DMS 273 treated with DMSO at 0.1 percent for 48 hours (cell line): ENCODE results near the gene TBC1D19.
"Not testable (repeated sequence)": the region's sequence is repeated elsewhere in the genome, so short reads cannot be mapped to it uniquely, and the experiment has no call there.

Experiments
- DNase-seq: peaks from one replicate; lab custom pipeline; 2025; lab: John Stamatoyannopoulos, UW

Gene TBC1D19

DNA sequence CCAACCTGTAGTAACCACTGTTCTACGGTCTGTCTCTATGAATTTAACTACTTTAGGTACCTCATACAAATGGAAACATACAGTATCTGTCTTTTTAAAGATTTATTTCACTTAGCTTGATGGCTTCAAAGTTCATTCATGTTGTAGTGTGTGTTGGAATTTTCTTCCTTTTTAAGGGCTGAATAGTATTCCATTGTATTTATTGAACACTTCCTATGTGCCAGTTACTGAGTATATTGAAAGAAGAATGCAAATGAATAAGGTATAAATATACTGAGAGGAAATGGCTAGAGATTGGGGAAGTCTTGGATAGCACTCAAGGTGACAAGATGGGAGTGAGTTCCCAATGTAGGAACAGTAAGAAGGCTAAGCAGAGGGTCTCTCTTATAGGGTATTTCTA is 17.3 kb downstream of the TBC1D19 start:
- DNase-seq, result no peak

DNA sequence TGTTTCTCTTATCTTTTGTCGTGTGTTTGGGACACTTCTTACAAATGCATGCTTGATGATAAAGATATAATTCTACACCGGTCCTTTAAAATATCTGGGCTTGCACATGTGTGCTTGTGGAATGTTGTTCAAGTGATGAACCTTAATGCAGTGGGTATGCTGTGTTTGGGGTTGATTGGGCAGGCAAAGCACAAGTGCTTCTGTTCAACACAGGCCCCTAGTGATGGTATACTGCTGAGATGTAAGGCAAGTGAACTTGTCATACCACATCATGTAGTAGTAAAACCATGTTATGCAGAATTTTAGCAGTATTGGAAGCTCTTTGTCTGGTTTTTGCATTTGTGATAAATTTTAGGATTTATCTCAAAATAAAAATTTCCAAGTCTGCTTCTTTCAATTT is 23.9 kb downstream of the TBC1D19 start:
- DNase-seq, result no peak

DNA sequence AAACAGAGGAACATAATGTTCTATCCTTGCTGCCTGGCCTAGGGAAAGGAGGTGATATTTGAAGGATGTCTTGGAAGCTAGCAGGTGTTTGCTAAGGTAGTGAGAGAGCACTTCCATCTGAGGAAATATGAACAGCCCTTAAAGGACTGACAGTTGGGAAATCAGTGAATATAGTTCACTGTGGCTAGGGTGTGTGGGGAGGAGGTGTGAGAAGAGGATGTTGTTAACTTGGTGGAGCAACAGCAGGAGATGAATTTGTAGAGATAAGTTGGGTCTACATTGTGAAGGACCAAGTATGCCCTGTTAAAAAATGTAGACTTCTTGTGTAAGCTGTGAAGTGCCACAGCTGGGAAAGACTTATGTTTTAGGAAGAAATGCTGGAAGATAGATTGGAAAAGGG is 25.5 kb downstream of the TBC1D19 start:
- DNase-seq, result no peak

- no peak for DNase-seq
Measured at GRCh38 chr4:26609868-26610267, 26.0 kb downstream of the TBC1D19 start.

DNA sequence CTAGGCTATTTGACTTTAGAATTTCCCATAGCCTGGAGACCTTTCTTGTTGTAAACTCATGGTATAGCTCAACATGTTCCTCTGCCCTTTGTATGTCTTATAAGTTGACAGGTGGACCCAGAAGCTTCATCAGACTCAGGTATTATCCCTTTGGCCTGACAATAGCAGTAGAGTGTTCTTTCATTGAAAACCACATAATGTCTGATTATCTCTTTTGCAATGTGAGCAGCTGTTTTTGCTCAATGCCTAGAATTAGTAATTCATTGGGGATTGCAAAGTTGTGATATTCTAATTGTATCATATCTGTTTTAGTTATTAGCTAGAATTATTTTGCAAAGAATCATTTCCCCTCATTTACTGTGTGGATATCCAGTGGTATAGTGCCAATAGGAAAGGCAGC is 27.5 kb downstream of the TBC1D19 start:
- DNase-seq, result no peak

DNA sequence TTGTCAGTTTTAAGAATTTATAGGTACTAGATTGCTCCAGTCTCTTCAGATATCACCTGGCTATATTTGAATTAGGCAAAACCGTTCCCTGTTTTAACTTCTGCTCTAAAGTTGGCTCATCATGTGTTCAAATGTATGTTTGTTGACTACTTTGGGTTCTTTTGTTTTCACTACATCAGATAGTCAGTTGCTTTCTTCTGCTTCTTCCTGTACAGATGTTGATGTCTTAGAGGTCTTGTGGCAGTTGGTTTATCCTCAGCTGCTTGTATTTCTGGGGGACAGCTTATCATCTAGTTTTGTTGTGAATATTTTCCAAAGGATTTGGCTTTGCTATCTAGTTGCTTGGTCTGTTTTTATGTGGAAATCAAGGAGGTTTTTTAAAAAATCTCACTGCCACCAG is 28.0 kb downstream of the TBC1D19 start:
- no peak for DNase-seq

DNA sequence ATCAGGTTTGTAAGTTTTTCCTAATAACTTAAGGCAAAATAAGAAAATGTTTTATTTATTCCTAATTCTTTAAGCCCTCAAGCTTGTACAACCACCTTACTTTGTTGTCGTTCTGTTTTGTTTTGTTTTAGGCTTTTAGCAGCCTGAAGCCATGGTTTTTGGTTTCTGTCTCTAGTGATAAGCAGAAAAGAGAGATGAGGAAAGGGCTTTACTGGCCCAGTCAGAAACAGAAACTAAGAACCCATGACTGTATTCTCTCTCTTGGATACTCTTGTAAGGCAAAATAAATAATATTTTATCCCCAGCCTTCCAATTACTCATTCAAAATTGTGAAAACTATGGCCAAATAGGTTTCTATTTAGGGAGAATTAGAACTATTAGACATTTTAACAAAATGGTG is 29.4 kb downstream of the TBC1D19 start:
- DNase-seq, result no peak

- no peak for DNase-seq
Measured at GRCh38 chr4:26613735-26614134, 29.9 kb downstream of the TBC1D19 start.

DNA sequence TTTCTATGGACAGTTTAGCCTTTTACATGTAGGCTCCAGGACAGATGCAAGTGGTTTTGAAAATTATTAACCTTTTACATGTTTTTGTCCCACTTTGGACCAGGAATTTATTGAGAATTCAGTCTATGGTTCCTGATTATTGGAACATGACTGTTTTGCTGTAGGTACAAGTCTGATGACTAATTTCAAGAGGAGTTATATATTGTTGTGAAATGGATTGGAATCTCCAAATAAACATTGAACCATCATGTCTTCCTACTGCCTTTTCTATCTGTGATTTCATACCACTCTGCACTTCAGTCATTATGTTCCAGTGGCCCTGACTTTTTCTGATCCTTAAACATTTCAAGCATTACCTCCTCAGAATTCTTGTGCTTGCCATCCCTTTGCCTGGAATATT is 35.9 kb downstream of the TBC1D19 start:
- no peak for DNase-seq

DNA sequence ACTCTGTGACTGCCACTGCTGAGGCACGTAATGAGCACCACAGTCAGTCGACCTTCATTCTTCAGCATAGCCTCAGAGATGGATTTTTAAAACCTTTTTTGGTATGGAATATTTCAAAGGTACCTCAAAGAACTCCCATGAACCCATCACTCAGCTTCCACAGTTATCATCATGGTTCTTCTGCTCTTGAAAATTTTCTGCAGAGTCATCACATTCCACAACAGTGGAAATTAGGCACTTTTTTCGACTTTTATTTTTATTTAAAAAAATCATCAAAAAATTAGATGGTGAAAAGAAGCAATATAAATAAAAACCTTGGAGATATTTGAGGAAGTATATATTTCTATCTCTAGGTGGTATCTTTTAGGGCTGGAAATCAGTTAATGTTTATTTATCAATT is 37.5 kb downstream of the TBC1D19 start:
- DNase-seq, result no peak

DNA sequence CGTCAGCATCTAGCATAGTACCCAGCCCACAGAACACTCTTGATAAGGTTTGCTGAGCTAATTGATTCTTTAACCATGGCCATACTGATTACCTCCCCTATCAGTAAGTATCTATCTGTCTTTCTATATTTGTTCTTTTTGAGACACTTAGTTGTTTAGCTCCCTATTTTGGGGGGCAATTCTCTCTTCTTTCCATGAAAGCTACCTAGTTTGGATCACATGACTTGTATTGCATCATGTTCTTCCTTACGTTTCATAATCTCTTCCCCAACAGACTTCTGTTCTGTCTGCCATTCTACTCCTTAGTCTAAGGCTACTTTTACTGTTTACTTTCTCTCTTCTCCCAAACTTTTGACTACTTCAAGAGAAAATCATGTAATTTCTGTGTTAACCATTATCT is 39.0 kb downstream of the TBC1D19 start:
- no peak for DNase-seq

- DNase-seq, result not testable (repeated sequence)
Measured at GRCh38 chr4:26626658-26627057, 42.8 kb downstream of the TBC1D19 start.

DNA sequence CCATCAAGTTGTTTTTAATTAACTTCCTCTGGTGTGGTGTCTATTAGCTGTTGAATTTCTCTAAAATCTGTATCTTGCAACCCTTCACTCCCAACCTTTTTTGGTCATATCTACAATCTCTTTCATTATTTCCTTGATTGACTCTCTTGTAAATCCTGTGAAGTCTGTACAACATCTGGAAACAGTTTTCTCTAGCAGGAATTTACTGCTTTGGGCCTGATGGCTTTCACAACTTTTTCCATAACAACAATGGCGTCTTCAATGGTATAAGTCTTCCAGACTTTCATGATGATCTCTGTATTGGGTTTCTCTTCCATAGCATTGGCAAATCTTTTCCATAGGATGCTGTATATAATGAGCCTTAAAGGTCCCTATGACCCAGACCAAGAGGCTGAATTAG is 49.0 kb downstream of the TBC1D19 start:
- DNase-seq, result no peak

GRCh38 chr4:26634237-26634636 is 50.4 kb downstream of the TBC1D19 start:
- no peak for DNase-seq

DNA sequence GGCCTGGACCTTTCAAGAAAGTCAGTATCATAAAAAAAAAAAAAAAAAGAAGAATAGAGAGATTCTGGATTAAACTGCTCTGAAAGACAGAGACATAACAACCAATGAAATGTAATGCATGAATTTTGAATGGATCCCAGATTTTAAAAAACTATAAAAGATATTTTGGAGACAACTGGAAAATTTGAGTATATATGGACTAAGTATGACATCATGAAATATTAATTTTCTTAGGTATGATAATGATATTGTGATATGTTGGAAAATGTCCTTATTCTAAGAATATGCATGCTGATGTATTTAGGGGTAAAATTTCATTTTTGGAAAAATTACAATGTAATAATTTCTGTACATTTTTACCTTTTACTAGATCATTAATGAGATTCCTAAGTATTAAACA is 52.6 kb downstream of the TBC1D19 start:
- no peak for DNase-seq

GRCh38 chr4:26640639-26641038 is 56.8 kb downstream of the TBC1D19 start:
- DNase-seq, result not testable (repeated sequence)

GRCh38 chr4:26647523-26648224 is 63.8 kb downstream of the TBC1D19 start:
- no peak for DNase-seq

DNA sequence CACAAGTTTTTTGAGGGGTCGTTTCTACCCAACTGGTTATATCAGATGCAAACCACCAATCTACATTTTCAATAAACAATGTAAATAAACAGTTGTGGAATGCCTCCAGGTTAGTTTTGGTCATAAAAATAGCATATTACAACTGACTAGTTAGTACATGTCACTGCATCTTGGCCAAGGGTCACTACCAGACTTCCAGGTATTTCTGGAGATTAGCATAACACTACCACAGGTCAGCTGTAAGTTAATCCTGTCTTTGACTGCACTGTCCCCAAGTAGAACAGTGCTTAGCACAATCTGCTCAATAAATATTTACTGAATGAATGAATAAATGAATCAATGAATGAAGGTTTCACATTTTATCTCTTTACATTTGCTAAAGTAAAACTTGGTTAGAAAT is 64.4 kb downstream of the TBC1D19 start:
- DNase-seq, result no peak

DNA sequence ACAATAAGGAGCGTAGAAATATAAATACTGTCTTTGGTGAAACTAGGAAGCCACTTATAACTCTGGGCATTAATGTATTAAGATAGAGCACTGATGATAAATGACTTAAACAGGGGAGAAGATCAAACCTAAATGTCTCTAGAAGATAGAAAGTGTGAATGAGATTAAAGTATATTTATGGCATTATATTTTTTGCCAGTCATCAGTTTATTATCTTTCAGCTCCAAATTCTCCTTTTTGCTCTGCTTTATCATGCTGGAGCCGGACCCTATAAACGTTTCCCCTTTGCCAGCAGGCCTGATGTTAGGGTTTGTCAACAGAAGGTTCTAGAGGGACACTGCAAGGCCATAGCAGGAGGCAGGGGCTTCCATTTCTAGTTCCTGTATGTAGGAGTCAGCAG is 76.4 kb downstream of the TBC1D19 start:
- no peak for DNase-seq

DNA sequence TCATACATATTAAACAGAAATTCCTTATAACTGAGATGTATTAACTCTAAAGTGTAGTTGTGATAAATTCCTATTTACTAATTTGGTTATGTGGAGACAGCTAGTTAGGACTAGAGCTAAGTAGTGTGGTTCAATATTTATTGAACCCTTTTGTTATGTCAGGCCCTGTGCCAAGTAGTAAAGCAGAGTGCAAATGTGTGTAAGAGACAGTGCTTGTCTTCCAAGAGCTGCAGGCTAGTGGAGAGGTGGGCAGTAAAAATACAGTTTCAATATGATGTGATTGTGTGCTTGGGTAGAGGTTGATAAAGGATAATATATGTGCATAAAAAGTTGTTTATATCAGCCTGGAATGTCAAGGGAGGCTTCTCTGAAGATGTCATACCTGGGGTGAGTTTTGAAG is 80.0 kb downstream of the TBC1D19 start:
- DNase-seq, result no peak

DNA sequence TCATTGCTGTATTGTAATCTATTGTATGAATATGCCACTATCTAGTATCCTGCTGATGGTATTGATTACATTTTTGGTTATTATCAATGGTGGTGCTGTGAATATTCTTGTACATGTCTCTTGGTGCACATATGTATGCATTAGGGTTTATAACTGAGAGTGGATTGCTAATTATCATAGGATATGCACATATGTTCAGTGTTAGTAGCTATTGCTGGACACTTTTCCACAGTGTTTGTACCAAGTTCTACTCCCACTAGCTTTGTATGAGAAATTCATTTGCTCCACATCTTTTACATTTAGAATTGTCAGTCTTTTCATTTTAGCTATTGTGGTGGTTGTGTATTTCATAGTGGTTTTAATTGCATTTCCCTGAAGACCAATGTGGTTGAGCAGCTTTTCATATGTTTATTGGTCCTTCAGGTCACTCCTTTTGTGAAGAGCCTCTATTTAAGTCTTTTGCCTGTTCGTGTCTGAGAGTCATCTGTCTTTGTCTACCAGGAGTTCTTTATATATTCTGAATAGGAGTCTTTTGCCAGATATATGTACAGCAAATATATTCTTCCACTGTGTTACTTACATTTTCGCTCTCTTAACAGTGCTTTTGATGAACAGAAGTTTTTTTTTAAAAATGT is 87.1 kb downstream of the TBC1D19 start:
- no peak for DNase-seq

- DNase-seq, result not testable (repeated sequence)
Measured at GRCh38 chr4:26679040-26679695, 95.3 kb downstream of the TBC1D19 start.

DNA sequence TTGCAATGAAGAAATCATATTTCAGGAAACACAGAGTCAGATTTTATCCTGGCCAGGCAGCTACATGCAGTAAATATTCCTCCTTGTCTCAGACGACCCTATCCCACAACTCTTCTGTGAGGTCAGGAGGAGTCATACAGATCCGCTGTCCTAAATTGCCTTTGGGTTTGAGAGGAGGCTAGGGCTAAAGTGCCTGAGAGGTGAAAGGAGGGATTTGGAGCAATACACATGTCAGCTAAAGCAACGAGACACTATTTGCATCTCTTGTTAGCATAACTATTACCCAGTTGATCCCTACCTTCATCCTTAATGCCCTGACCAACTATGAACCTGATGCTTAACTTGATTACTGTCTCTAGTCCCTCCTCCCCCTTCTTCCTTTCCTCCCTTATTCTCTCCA is 98.6 kb downstream of the TBC1D19 start:
- DNase-seq, result no peak

GRCh38 chr4:26685250-26685649 is 101.4 kb downstream of the TBC1D19 start:
- no peak for DNase-seq
